Melanocyte of skin (primary cell): ENCODE data around the gene MS4A4E. TPM values are rescaled to one million over a fixed set of nuclear protein-coding genes. Genes with fewer than 3 reads are reported as not detected.

Source experiments
- small RNA-seq, 2 donors: library from RNA; depleted of rRNA; stranded (forward); fragments of <200 nt; gene quantifications; one replicate each; pipeline ENCODE3, GENCODE V24; 2012
- total RNA-seq, 2 donors: library from RNA; depleted of rRNA; stranded (reverse); fragments of >200 nt; gene quantifications; 2 replicates each; pipeline ENCODE4 v1.2.3, GENCODE V29; 2012

MS4A4E gene
- total RNA-seq: not detected

DNA sequence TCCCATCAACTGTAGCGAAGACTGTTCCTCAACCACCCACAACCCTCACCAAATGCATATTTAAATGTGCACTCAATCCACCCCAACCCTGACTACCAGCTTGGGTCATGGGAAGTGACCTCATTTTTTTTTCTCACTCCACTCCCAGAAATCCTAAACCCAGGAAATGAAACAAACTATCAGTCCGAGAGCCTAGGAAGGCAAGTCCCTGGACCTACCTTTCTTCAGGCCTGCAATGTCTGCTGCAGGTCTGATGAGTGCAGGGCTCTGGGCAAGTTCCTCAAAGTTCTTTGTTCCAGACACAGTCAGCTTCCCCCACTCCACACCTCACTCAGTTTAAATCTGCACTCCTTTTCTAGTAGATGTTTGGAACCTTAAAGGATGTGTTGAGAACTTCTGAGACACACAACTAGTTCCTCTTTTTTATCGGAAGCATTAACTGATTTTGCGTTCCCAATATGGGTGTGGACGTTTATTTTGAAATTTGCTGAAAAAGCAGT lies at the start of gene MS4A4E:
Gene MS4A4E, minus strand, starts transcription at position 398 of the 500 bp plus-strand sequence. CDS start 13,082 bp downstream, outside the sequence.

GRCh38 chr11:60280412-60280811 lies 37.5 kb upstream of the MS4A4E start, which contains the start of gene MS4A4A:
TSS of gene MS4A4A (plus strand) at chr11:60280666. CDS start at chr11:60280676, 10 bp downstream.

DNA sequence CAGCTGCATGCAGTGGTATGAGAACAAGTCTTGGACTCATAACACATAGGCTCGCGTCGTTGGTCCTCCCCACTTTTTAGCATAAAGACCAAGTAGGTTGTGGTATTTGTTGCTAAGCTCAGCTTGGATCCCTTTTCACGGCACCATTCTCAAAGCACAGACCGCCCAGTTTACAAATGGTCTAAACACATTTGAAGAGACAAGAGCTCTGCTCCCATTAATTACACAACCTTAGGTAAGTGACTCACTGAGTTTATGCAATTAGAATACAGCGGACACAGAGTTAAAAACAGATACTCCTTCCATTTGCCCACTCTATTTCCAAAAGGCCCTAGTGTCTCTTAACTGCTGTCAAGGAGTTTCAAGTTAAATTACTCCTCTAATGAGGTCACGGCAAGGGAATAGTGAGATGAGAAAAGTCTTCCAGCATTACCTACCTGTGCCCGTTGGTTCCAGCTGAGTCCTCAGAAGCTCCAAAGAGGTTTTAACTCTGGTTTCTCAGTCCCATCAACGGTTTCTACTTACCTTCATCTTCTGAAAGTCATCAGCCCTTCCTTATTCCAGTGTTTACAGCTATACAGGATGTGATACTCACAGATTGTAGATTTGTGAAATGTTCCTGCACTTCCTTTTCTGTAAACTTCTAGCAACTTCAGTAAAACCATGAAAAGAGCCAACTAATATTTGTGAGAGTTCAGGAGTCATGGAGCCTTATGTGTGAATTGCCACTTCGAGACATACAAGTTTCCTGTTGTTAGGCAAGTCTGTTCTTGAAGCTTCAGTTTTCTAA lies 60.2 kb downstream of the MS4A4E start, which contains the start of gene MS4A6A:
Gene MS4A6A, minus strand, starts transcription at position 543 of the 790 bp plus-strand sequence. CDS start 1,356 bp downstream, outside the sequence.

Small RNA genes within 50 kb of the gene (small RNA-seq; reads per million reads assigned to genes)
- 0 reads per million in 2 donors for gene MIR6503

Other genes with a start within 250 kb of the MS4A4E start
- not detected for gene OOSP4B, start 226.0 kb downstream of the MS4A4E start, total RNA-seq
- gene OOSP2, start 202.7 kb downstream of the MS4A4E start, total RNA-seq: not detected
- not detected for gene MS4A3, start 186.5 kb downstream of the MS4A4E start, total RNA-seq
- gene MS4A2, start 154.5 kb downstream of the MS4A4E start, total RNA-seq: not detected
- not detected for gene MS4A6A, start 60.1 kb downstream of the MS4A4E start, total RNA-seq
- gene MS4A4A, start 37.5 kb upstream of the MS4A4E start, total RNA-seq: not detected
- gene MS4A6E, start 84.1 kb upstream of the MS4A4E start, total RNA-seq: not detected
- 1 to 10 TPM in 1 of 2 donors, under 1 TPM in 1; under 0.01 to 1.0 TPM for gene MS4A7, start 135.4 kb upstream of the MS4A4E start, total RNA-seq
- not detected for gene MS4A14, start 153.3 kb upstream of the MS4A4E start, total RNA-seq
- not detected for gene MS4A5, start 186.4 kb upstream of the MS4A4E start, total RNA-seq
- gene MS4A1, start 212.7 kb upstream of the MS4A4E start, total RNA-seq: not detected
- gene MS4A12, start 249.6 kb upstream of the MS4A4E start, total RNA-seq: under 1 TPM in 1 of 2 donors, not detected in 1; 0.34 TPM